ENCODE measurements around the gene CATSPER4. TPM values are rescaled to one million over a fixed set of nuclear protein-coding genes. Genes with fewer than 3 reads are reported as not detected.

Gene CATSPER4
- total RNA-seq, 4 donors from 2014 or later, result not detected

- Histone ChIP-seq H3K27me3 (peaks cover 29% of the 10 kb centered on the region), H3K4me1 (no peaks in the 10 kb centered on the region), H3K4me3 (no peak overlapping the region), H3K36me3 (no peaks in the 10 kb centered on the region), H3K27ac (no peak overlapping the region), H3K9me3 (no peaks in the 10 kb centered on the region)
- 49% methylated on average over 5 of the region's 5 CpGs for WGBS
- no peak for TF ChIP-seq EP300 (IDR thresholded peaks at IDR 0.05)
- no peak for TF ChIP-seq POLR2AphosphoS5 (IDR thresholded peaks at IDR 0.05)
- no peak for TF ChIP-seq CTCF (IDR thresholded peaks at IDR 0.05)
- TF ChIP-seq POLR2A (IDR thresholded peaks at IDR 0.05), result no peak
- no peak for DNase-seq (ENCODE audit: low spot score in 2 of 2)
Observed at GRCh38 chr1:26153966-26154532, 36.4 kb upstream of the CATSPER4 start.

DNA sequence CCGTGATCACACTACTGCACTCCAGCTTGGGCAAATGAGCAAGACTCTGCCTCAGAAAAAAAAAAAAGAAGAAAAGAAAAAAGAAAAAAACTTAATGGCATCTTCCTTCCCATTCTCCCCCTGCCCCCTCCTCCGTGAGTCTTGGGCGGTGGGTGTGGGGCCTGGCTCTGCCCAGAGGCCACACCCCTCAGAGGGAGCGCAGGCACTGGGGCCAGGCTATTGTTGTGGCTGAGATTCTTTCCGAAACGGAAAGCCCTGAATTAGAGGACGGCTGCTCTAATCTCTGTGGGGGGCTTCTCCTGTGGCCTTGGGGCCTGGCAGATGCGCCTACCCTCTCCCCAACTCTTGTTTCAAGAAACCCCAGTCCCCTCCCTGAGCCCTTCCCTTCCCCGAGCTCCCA, 35.7 kb upstream of the CATSPER4 start:
- Histone ChIP-seq H3K4me1 (no peaks in the 10 kb centered on the region), H3K9me3 (no peaks in the 10 kb centered on the region), H3K27me3 (peaks cover 30% of the 10 kb centered on the region), H3K36me3 (no peaks in the 10 kb centered on the region), H3K4me3 (no peak overlapping the region), H3K27ac (peak overlapping the region; percentile 50)
- no peak for TF ChIP-seq POLR2AphosphoS5 (IDR thresholded peaks at IDR 0.05)
- no peak for TF ChIP-seq EP300 (IDR thresholded peaks at IDR 0.05)
- TF ChIP-seq POLR2A (IDR thresholded peaks at IDR 0.05), result no peak
- no peak for TF ChIP-seq CTCF (IDR thresholded peaks at IDR 0.05)
- WGBS, result 54% methylated on average over 9 of the region's 9 CpGs
- DNase-seq (ENCODE audit: low spot score in 2 of 2), result no peak

DNA sequence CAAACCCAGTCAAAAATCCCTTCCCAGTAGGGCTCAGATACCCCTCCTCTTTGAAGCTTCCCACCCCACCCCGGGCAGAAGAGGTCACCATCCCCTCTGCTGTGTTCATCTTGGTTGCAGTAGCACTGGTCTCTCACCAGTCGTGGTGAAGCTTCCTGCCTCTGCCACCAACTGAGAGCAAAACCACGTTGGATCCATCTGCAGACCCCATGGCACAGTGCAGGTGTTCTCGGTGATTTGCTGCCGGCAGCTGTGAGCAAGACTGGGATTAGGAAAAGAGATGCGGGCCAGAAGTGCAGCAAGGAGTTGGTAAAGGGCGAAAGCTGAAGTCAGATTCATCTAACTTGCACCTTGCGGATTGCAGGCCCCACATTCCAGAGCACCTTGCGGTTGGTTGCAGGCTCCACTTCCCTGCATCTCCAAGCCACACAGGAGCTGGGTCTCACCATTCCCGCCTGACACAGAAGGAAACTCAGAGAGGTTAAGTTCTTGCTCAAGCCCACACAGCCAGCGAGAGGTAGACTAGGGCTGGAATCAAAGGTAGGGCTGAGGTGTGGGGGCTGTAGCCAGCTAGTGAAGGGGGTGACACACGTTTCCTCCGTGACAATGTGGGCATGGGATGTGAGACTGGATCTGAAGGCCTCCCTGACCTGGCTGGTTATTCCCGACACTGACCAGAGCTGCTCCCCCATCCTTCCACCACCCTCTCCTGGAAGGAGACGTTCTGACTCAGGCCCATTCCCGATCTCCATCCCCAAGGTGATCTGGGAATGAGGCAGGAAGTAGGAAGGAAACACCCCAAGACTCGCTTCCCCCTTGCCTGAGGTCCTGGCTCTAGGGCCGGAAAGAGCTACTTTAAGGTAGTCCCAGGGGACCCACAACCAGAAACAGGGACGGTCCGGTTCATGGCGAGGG, 34.8 kb upstream of the CATSPER4 start:
- Histone ChIP-seq H3K27me3 (peaks cover 33% of the 10 kb centered on the region), H3K36me3 (no peaks in the 10 kb centered on the region), H3K4me1 (no peaks in the 10 kb centered on the region), H3K27ac (peak overlapping the region; percentile 50), H3K4me3 (peak overlapping the region; percentile 25), H3K9me3 (no peaks in the 10 kb centered on the region)
- DNase-seq (ENCODE audit: low spot score in 2 of 2), result no peak
- no peak for TF ChIP-seq POLR2A (IDR thresholded peaks at IDR 0.05)
- TF ChIP-seq EP300 (IDR thresholded peaks at IDR 0.05), result no peak
- no peak for TF ChIP-seq CTCF (IDR thresholded peaks at IDR 0.05)
- TF ChIP-seq POLR2AphosphoS5 (IDR thresholded peaks at IDR 0.05), result no peak
- WGBS, result 64% methylated on average over 21 of the region's 21 CpGs

- TF ChIP-seq EP300 (IDR thresholded peaks at IDR 0.05), result no peak
- no peak for TF ChIP-seq POLR2A (IDR thresholded peaks at IDR 0.05)
- no peak for TF ChIP-seq CTCF (IDR thresholded peaks at IDR 0.05)
- Histone ChIP-seq H3K4me3 (peak overlapping the region; percentile 25), H3K27ac (peak overlapping the region; percentile 15), H3K27me3 (peaks cover 34% of the 10 kb centered on the region), H3K4me1 (peaks cover 5% of the 10 kb centered on the region), H3K36me3 (no peaks in the 10 kb centered on the region), H3K9me3 (no peaks in the 10 kb centered on the region)
- peak in 1 of 2 donors; percentile 78 for DNase-seq (ENCODE audit: low spot score in 2 of 2)
- 34% methylated on average over 10 of the region's 12 CpGs for WGBS
Observed at GRCh38 chr1:26156285-26157038, 33.9 kb upstream of the CATSPER4 start.
